Neural cell (in vitro differentiated cells): ENCODE results near the gene C1S. TPM values are rescaled to one million over a fixed set of nuclear protein-coding genes. Genes with fewer than 3 reads are reported as not detected.

Source experiments
- H2AFZ ChIP-seq: fragments of 200-600, 300-800 bp; sonication (generic), shearing (Covaris generic); 2 replicates; pipeline ENCODE4 v1.6.0; 2014; ENCODE audit warnings: low read depth, mild to moderate bottlenecking, antibody characterized with exemption, low read length, moderate library complexity
- H3F3A ChIP-seq: fragments of 200-600 bp; shearing (Covaris generic); 2 replicates; pipeline ENCODE4 v1.6.1; 2016; ENCODE audit warnings: mild to moderate bottlenecking, moderate library complexity, mixed read lengths, antibody characterized with exemption, low read length; ENCODE audit not compliant: insufficient read depth, poor library complexity, severe bottlenecking
- H3K27ac ChIP-seq: fragments of 200-600, 300-800 bp; sonication (generic), shearing (Covaris generic); 2 replicates; pipeline ENCODE4 v1.5.1; 2014; ENCODE audit warnings: mild to moderate bottlenecking, low read length, moderate library complexity
- H3K27me3 ChIP-seq: fragments of 300-800, 200-600 bp; sonication (generic), shearing (Covaris generic); 2 replicates; pipeline ENCODE4 v1.6.0; 2014; ENCODE audit warnings: mild to moderate bottlenecking, low read depth, low read length, moderate library complexity; ENCODE audit not compliant: insufficient read depth
- H3K36me3 ChIP-seq: fragments of 300-800, 200-600 bp; sonication (generic), shearing (Covaris generic); 2 replicates; pipeline ENCODE4 v1.5.1; 2014; ENCODE audit warnings: mild to moderate bottlenecking, antibody characterized with exemption, low read length, moderate library complexity; ENCODE audit not compliant: insufficient read depth
- H3K4me2 ChIP-seq: fragments of 300-800, 200-600 bp; sonication (generic), shearing (Covaris generic); 2 replicates; pipeline ENCODE4 v1.6.0; 2014; ENCODE audit warnings: mild to moderate bottlenecking, low read length
- H3K4me3 ChIP-seq: fragments of 300-800, 200-600 bp; sonication (generic), shearing (Covaris generic); 2 replicates; pipeline ENCODE4 v1.5.1; 2014; ENCODE audit warnings: mild to moderate bottlenecking, low read length, moderate library complexity
- H3K79me2 ChIP-seq: fragments of 200-600 bp; shearing (Covaris generic); replicated peaks from 2 replicates; pipeline ENCODE4 v1.6.0; 2014; ENCODE audit warnings: mild to moderate bottlenecking, low read length, moderate library complexity; ENCODE audit not compliant: insufficient read depth
- H3K9ac ChIP-seq: fragments of 300-800, 200-600 bp; sonication (generic), shearing (Covaris generic); 2 replicates; pipeline ENCODE4 v1.6.1; 2016; ENCODE audit warnings: mild to moderate bottlenecking, low read length, mixed read lengths
- H3K9me2 ChIP-seq: fragments of 200-600 bp; shearing (Covaris generic); 2 replicates; pipeline ENCODE4 v1.6.1; 2016; ENCODE audit warnings: mild to moderate bottlenecking, low read length, mixed read lengths; ENCODE audit not compliant: insufficient read depth
- H3K9me3 ChIP-seq: fragments of 200-600, 300-800 bp; sonication (generic), shearing (Covaris generic); 2 replicates; pipeline ENCODE4 v1.6.1; 2016; ENCODE audit warnings: mild to moderate bottlenecking, mixed run types, low read length, moderate library complexity, mixed read lengths
- H4K20me1 ChIP-seq: fragments of 200-600 bp; shearing (Covaris generic); 2 replicates; pipeline ENCODE4 v1.6.1; 2016; ENCODE audit warnings: mild to moderate bottlenecking, mixed run types; ENCODE audit not compliant: insufficient read depth
- CTCF ChIP-seq: fragments of 450-650 bp; IDR thresholded peaks from 2 replicates; pipeline ENCODE4 v1.5.1; 2014; ENCODE audit warnings: antibody characterized with exemption, mild to moderate bottlenecking, moderate library complexity; ENCODE audit not compliant: poor library complexity, severe bottlenecking
- EP300 ChIP-seq: fragments of 450-650 bp; conservative IDR thresholded peaks from 2 replicates; pipeline ENCODE4 v1.6.1; 2014; ENCODE audit warnings: antibody characterized with exemption, mild to moderate bottlenecking, moderate library complexity; ENCODE audit not compliant: poor library complexity, severe bottlenecking
- EZH2 ChIP-seq: fragments of 200-600, 300-800 bp; shearing (Covaris generic), sonication (generic); IDR thresholded peaks from 2 replicates; pipeline ENCODE4 v1.6.1; 2014; ENCODE audit warnings: antibody characterized with exemption, low read length, borderline replicate concordance, mild to moderate bottlenecking; ENCODE audit not compliant: insufficient read depth, poor library complexity, severe bottlenecking
- MXI1 ChIP-seq: fragments of 450-650 bp; conservative IDR thresholded peaks from 2 replicates; pipeline ENCODE4 v1.6.1; 2014; ENCODE audit warnings: antibody characterized with exemption, mild to moderate bottlenecking; ENCODE audit not compliant: poor library complexity, severe bottlenecking
- POLR2AphosphoS5 ChIP-seq: IDR thresholded peaks from 2 replicates; pipeline ENCODE4 v1.6.1; 2012
- RAD21 ChIP-seq: fragments of 450-650 bp; conservative IDR thresholded peaks from 2 replicates; pipeline ENCODE4 v1.6.1; 2014; ENCODE audit warnings: antibody characterized with exemption, mild to moderate bottlenecking, moderate library complexity
- REST ChIP-seq: IDR thresholded peaks from 2 replicates; pipeline ENCODE4 v1.6.1; 2012; ENCODE audit warnings: borderline replicate concordance
- SMC3 ChIP-seq: fragments of 450-650 bp; conservative IDR thresholded peaks from 2 replicates; pipeline ENCODE4 v1.6.1; 2014; ENCODE audit warnings: antibody characterized with exemption, mild to moderate bottlenecking, moderate library complexity; ENCODE audit not compliant: poor library complexity
- TAF1 ChIP-seq: IDR thresholded peaks from 2 replicates; pipeline ENCODE4 v1.6.1; 2012; ENCODE audit warnings: low read depth
- polyA plus RNA-seq: library from polyadenylated mRNA; depleted of rRNA; stranded (reverse); fragments of >200 nt; gene quantifications from 2 replicates; pipeline ENCODE4 v1.2.3, GENCODE V29; 2014

Gene C1S
- polyA plus RNA-seq, 1 donor from 2014 or later: 4.9 TPM

- no peak overlapping the region for H3K9ac ChIP-seq
- no peaks in the 10 kb centered on the region for H4K20me1 ChIP-seq
- no peak overlapping the region for H3K4me3 ChIP-seq
- H3K9me2 ChIP-seq: no peaks in the 10 kb centered on the region
- no peak overlapping the region for H3K4me2 ChIP-seq
- no peaks in the 10 kb centered on the region for H3F3A ChIP-seq
- H3K27me3 ChIP-seq: no peaks in the 10 kb centered on the region
- H3K36me3 ChIP-seq: no peaks in the 10 kb centered on the region
- no peak overlapping the region for H3K27ac ChIP-seq
- no peaks in the 10 kb centered on the region for H3K79me2 ChIP-seq
- no peaks in the 10 kb centered on the region for H3K9me3 ChIP-seq
- no peak overlapping the region for H2AFZ ChIP-seq
- TF ChIP-seq EP300 (no peak), MXI1 (no peak), SMC3 (no peak), REST (no peak), POLR2AphosphoS5 (no peak), RAD21 (no peak), EZH2 (no peak), TAF1 (no peak), CTCF (no peak)
These were observed 17.7 kb upstream of the C1S start for GRCh38 chr12:7042842-7043241.

- Histone ChIP-seq H3K9me2 (no peaks in the 10 kb centered on the region), H3K9me3 (no peaks in the 10 kb centered on the region), H3K9ac (no peak overlapping the region), H3K36me3 (no peaks in the 10 kb centered on the region), H3K79me2 (no peaks in the 10 kb centered on the region), H3K4me2 (no peak overlapping the region), H3F3A (no peaks in the 10 kb centered on the region), H4K20me1 (no peaks in the 10 kb centered on the region), H3K27me3 (no peaks in the 10 kb centered on the region), H3K27ac (no peak overlapping the region), H2AFZ (no peak overlapping the region), H3K4me3 (no peak overlapping the region)
- TF ChIP-seq MXI1 (no peak), EZH2 (no peak), CTCF (no peak), EP300 (no peak), REST (no peak), TAF1 (no peak), POLR2AphosphoS5 (no peak), RAD21 (no peak), SMC3 (no peak)
These were observed 14.6 kb upstream of the C1S start for GRCh38 chr12:7045913-7046312.
